GM06990 (cell line): ENCODE measurements around the gene MTA3.

Experiments
- DNase-seq: peaks from one replicate; pipeline ENCODE4 v3.0.0-alpha.2; 2011; ENCODE audit not compliant: insufficient read length; ENCODE audit errors: extremely low read depth
- H3K27me3 ChIP-seq: replicated peaks from 2 replicates; pipeline ENCODE4 v1.6.0; 2011; ENCODE audit warnings: low read length; ENCODE audit not compliant: control insufficient read depth, insufficient read depth
- H3K36me3 ChIP-seq: 2 replicates; pipeline ENCODE4 v1.5.1; 2011; ENCODE audit warnings: low read length; ENCODE audit not compliant: control insufficient read depth, insufficient read depth
- H3K4me3 ChIP-seq: replicated peaks from 2 replicates; pipeline ENCODE4 v1.5.1; 2011; ENCODE audit warnings: low read depth, mild to moderate bottlenecking, control low read depth, low read length
- TF ChIP-seq, protein P1 (sequence below): IDR thresholded peaks from 2 replicates; pipeline ENCODE4 v1.5.1; 2011; ENCODE audit warnings: low read length, control low read depth, mild to moderate bottlenecking, inconsistent platforms; ENCODE audit not compliant: insufficient read depth, poor library complexity, severe bottlenecking

The MTA3 gene

DNA sequence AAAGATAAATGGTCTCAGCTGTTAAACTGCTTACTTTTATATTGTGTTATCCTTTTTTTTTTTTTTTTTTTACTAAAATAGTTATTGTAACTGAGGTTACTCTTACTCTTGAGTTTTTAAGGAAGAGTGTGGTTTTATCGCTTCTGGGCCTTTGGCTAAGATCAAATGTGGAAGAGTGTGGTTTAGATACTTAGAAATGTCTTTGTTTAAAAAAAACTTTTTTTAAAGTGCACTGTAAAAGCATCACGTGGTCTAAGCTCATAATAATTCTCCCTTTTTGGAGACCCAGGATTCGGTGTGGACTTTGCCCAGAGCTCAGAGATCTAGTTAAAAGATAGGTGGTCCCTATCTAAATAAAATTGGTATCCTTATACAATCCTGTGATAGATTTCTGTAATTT is 207.4 kb downstream of the MTA3 start:
- DNase-seq: no peak
- Histone ChIP-seq H3K27me3 (no peaks in the 10 kb centered on the region), H3K4me3 (no peak overlapping the region), H3K36me3 (peaks cover 2% of the 10 kb centered on the region)
- TF ChIP-seq, protein P1, sequence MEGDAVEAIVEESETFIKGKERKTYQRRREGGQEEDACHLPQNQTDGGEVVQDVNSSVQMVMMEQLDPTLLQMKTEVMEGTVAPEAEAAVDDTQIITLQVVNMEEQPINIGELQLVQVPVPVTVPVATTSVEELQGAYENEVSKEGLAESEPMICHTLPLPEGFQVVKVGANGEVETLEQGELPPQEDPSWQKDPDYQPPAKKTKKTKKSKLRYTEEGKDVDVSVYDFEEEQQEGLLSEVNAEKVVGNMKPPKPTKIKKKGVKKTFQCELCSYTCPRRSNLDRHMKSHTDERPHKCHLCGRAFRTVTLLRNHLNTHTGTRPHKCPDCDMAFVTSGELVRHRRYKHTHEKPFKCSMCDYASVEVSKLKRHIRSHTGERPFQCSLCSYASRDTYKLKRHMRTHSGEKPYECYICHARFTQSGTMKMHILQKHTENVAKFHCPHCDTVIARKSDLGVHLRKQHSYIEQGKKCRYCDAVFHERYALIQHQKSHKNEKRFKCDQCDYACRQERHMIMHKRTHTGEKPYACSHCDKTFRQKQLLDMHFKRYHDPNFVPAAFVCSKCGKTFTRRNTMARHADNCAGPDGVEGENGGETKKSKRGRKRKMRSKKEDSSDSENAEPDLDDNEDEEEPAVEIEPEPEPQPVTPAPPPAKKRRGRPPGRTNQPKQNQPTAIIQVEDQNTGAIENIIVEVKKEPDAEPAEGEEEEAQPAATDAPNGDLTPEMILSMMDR: no peak

DNA sequence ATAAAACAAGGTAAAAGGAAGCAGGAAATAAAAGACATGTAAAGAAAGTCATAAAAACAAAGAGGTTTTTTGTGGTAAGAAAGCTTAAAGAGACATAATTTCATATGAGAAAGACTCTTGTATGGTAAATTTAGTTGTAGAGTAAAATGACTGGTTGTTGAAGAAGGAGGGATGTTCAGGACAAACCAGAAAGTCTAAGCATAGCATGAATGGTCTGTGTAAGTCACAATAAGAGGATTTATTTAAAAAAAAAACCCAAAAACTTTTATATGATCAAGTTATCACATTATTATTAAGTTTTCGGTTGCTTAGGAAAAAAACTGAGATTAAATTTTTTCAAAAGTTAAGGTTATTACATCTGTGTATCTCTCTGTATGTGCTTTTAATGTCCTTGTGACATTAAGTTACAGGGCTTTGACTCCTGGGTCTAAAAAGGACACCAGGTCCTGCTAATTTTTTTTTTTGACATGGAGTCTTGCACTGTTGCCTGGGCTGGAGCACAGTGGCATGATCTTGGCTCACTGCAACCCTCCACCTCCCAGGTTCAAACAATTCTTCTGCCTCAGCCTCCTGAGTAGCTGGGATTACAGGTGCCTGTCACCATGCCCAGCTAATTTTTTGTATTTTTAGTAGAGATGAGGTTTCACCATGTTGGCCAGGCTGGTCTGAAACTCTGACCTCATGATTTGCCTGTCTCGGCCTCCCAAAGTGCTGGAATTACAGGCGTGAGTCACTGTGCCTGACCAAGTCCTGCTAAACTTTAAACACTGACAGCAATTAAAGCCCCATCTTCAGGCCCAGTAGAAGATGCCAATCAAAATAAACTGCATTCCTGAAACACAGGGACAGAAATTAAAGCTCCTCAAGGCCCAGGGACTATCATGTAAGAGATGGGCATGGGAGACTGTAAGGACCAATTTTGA is 209.7 kb downstream of the MTA3 start:
- no peak for DNase-seq
- Histone ChIP-seq H3K4me3 (no peak overlapping the region), H3K27me3 (no peaks in the 10 kb centered on the region), H3K36me3 (peaks cover 2% of the 10 kb centered on the region)
- TF ChIP-seq, protein P1: no peak

DNA sequence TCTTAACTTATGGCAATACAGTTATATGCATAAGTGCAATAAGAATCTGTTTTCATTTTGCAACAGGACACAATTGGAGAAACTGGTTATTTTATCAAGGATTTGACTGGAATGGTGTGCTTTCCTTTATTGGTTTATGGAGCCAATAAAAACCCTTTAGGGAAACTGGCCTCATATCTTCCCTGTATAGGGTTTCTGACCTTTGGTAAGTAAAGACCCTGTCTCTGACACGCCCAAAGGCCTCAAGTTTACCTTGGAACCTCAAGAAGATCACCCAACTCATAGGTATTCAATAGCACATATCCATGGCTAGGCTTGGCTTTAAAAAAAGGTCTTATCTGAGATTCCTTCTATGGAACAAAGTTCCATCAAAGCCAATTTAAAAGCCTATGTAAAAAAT is 212.7 kb downstream of the MTA3 start:
- no peak for DNase-seq
- H3K36me3 ChIP-seq: peaks cover 7% of the 10 kb centered on the region
- H3K27me3 ChIP-seq: no peaks in the 10 kb centered on the region
- H3K4me3 ChIP-seq: no peak overlapping the region
- TF ChIP-seq, protein P1: no peak

DNA sequence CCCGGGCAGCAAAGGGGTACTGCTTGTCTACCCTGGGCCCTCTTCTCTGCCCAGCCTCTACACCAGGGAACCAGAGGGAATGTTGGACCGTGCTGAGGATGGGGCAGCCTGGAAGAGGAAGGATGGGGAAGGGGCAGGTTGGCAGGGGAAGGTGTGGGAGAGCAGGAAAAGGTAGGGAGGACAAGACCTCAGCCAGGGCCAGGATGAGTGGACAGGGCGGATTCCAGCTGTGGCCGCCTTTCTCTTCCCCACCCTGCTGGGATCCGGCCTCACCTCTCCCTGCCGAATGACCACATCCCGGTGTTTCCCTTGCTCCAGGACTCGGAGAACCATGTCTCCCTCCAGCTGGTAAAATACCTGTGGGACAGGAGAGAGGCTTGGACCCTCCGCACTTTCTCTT is 215.1 kb downstream of the MTA3 start:
- TF ChIP-seq, protein P1: no peak
- Histone ChIP-seq H3K27me3 (no peaks in the 10 kb centered on the region), H3K36me3 (peaks cover 7% of the 10 kb centered on the region), H3K4me3 (no peak overlapping the region)
- DNase-seq: no peak

DNA sequence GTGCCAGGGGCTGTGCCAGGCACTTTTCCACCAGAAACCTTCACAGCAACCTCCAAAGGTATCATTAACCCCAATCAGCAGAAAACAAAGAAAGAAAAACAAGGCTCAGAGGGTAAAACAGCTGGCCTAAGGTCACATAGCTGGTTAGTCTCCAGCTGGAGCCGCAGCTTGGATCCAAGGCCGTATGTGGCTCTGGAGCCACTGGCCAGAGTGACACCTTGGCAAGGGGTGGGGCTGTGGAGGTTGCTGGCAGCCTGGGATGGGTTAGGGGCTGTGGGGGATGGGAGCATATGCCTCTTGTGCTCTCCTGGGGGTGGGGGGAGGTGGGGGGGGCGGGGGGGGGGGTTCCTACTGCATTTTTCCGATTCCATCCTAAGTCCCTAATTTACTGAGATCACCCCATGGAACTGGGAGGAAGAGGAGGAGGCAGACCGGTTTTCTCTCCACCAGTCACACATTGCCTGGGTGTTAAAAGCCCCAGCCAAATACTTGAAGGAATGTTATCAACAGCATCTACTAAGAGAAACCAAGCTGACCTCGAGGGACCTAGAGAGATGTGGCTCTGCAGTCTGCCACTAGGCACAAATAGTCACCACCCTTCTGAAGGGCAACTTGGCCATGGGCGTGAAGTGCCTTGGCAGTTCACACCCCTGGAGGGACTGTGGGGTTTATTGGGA is 215.9 kb downstream of the MTA3 start:
- TF ChIP-seq, protein P1: no peak
- Histone ChIP-seq H3K4me3 (no peak overlapping the region), H3K36me3 (peaks cover 7% of the 10 kb centered on the region), H3K27me3 (no peaks in the 10 kb centered on the region)
- no peak for DNase-seq
